Activated CD8-positive, alpha-beta memory T cell treated with anti-CD3 and anti-CD28 coated beads for 24 hours (primary cell): Measurements from ENCODE around the gene SLC25A47.

Source experiments
- DNase-seq: peaks from one replicate; pipeline ENCODE4 v3.0.0-alpha.2; 2020

SLC25A47 gene

GRCh38 chr14:100348784-100349685 is 25.9 kb downstream of the SLC25A47 start:
- DNase-seq, result peak; percentile 54

- DNase-seq, result peak; percentile 49
Measured at GRCh38 chr14:100350276-100350926, 27.3 kb downstream of the SLC25A47 start.

GRCh38 chr14:100350986-100351385 is 27.8 kb downstream of the SLC25A47 start:
- DNase-seq, result peak; percentile 44

GRCh38 chr14:100358396-100358795 is 35.3 kb downstream of the SLC25A47 start:
- DNase-seq, result no peak

GRCh38 chr14:100359111-100359510 is 36.0 kb downstream of the SLC25A47 start:
- no peak for DNase-seq

DNA sequence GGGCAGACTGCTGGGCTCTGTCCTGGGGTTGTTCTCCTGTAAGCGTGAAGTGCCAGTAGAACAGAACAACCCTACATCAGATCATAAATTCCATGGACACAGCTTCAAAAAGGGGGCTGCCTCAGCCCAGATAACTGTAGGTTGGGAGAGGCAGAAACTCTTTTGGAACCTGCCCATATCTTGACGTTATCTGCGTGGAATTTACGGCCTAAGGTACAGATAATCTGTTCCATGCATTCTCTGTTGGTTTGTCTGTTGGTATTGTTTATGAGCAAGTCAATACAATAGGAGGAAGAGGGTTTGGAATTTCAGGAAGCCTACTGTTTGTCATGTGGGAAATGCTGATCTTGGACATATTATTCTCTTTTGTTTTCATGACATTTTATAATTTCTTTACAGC is 36.7 kb downstream of the SLC25A47 start:
- peak; percentile 13 for DNase-seq

- no peak for DNase-seq
Measured at GRCh38 chr14:100361626-100362025, 38.5 kb downstream of the SLC25A47 start.

DNA sequence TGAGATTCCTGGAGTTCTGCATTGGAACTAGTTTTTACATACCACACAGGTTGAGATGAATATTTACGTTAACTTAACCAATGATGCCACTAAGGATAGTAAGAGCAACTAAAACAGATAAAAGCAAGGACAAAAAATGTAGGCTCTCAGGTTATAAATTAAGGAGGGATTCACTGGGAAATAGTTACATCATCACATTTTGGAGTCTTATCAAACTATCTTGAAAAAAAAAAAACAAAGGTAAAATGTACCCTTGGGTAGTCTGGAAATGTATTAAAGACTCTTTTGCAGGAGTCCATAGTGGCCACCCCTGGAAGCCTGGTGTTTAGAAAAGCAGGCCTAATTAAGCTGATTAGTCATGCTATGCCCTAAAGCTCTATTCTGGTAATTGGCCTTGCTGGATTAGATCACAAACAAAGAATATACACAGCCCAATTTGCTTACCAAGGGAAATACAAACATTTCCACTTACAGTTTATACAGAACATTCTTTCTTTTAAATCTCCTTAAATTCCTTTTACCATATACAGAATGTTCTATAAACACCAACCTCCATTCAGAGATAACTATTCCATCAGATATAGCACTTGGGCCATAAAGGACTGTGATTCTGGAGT is 39.3 kb downstream of the SLC25A47 start:
- DNase-seq, result no peak

GRCh38 chr14:100363053-100363452 is 39.9 kb downstream of the SLC25A47 start:
- DNase-seq, result no peak

DNA sequence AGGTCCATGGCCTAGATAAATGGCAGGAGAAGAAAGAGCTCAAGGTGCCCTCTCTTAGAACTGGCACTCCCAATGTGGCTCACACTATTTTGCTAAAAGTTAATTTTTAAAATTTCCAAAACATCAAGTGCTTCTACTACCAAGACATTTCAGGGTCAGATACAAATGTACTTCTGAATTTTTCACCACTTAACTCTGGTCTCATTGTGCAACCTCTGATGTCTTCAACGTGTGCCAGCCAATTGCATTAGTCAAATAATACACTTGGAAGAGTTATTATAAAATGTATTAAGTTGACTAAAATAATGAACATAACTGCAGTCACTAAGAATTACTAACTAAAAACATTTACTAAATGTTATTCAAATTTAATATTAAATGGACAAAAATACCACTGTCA is 41.3 kb downstream of the SLC25A47 start:
- no peak for DNase-seq

GRCh38 chr14:100365741-100366140 is 42.6 kb downstream of the SLC25A47 start:
- DNase-seq, result no peak

DNA sequence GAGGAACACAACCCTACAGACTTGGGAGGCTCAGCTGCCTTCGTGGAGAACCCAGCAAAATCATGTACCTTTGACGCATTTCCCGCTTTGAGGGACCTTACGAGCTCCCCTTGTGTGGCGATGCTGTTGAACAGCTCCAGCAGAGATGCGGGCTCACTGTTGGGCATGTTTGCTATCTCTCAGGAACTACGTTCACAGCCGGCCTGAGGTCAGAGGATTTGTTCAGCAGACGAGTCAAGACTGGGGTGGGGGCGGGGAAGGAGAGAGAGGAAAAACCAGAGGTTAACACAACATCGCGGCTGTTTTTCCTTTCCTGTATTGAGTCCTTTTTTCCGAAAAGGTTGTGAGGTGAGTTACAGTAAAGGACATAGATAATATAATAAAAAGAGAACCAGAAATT is 45.9 kb downstream of the SLC25A47 start:
- no peak for DNase-seq

DNA sequence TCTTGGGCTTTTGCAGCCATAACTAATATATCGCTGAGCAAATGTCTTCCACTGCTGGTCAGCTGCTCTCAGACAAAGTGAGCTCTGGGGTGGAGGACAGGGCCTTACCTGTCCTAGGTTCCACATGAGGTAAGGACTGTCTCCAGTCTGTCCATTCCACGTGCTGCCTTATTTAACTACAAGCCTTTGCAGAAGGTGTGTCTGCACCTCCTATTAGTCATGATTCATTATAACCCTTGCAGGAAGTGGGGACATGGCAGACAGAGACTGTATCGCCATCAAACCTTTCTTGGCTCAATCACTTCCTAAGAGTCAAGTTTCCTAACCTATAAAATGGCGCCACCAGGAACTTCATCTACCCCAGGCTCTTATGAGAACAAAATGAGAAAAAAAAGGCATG is 46.9 kb downstream of the SLC25A47 start:
- no peak for DNase-seq

DNA sequence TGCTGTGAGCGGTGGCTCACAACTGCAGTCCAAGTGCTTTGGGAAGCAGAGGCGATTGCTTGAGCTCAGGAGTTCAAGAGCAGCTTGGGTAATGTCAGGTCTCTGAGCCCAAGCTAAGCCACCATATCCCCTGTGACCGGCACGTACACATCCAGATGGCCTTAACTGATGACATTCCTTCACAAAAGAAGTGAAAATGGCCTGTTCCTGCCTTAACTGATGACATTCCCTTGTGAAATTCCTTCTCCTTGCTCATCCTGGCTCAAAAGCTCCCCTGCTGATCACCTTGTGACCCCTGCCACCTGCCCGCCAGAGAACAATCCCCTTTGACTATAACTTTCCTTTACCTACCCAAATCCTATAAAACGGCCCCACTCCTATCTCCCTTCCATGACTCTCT is 48.6 kb downstream of the SLC25A47 start:
- DNase-seq, result no peak

DNA sequence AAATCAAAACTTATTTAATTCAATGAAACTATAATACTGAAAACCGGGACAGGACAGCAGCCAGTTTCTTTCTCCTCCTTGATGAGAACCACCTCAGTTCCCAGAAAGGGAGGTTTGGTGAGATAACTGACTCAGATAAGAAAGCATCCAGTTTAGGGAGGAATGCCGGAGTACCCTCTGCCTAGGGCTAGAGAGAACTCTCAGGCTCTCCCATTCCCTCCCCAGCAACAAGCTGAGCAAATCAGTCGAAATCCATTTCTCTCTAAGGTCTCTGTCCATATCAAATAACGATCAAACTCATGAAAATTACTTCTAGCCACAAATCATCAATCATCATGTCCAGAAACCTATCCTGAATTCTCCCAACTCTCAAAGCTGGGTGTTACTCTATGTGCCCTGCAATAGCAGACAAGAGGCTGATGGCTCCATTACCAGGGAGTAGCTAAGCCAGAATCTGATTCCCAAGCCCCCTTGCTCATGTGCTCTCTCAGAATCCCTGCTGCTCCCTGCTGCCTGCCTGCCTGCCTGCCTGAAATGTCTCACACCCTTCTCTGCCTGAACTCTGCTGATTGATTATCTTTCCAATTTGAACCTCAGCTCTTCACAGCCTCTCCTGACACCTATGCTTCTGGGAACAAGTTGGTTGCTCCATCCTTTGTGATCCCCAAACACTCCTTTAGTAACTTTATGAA is 49.4 kb downstream of the SLC25A47 start:
- DNase-seq, result no peak

GRCh38 chr14:100374270-100374669 is 51.1 kb downstream of the SLC25A47 start:
- DNase-seq, result no peak

DNA sequence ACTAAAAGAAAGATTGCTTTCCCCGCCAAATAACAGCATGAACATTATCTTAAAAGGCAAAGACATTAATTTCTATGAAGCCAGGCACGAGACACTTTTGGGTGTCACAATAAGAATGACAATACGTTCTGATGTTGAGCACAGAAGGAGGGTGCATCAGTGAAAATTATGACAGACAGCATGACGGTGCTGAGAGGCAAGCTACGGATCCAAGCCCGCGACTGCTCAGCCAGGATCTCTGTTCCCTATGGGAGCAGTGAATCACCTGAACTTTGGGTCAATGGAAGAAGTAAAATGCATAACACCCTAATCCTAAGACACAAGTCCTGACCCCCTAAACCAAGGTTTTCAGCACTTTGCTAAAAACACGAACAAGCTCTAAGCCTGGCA is 51.7 kb downstream of the SLC25A47 start:
- no peak for DNase-seq

DNA sequence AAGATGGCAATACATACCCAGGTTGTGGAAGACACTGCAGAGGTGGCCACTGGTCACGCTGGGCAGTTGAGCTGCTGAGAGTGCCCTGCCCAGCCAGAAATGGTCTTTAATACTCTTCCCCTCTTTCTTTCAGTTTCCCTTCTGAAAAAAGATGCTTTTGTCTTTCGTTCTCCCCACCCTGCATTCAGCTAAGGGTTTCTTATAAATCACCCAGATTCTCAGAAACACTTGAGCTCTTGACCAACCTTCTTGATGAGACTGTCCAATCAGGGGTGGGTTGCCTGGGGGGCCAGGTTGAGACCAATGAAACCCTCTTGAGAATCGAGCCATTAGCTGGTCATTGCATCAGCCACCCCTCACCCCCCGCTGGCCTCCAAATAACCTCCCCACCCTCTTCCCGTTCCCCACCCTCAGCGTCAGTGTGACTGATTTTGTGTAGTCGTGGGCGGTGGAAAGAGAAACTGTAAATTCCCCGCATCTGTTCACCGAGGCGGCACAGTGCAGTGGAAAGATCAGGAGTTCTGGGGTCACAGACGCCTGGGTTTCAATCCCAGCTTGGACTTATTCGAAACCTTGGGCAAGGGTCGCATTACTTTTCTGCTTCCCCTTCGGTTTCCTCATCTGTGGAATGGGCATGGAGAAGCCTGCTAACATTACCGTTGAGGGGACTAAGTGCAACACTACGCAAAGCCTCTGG is 52.3 kb downstream of the SLC25A47 start:
- DNase-seq, result peak; percentile 91

GRCh38 chr14:100375963-100376735 is 53.0 kb downstream of the SLC25A47 start, which contains the start of gene WDR25:
TSS of gene WDR25 (plus strand) at chr14:100376485.
- peak; percentile 97 for DNase-seq

GRCh38 chr14:100376751-100377171 is 53.6 kb downstream of the SLC25A47 start:
- DNase-seq, result no peak
